NT2/D1 (cell line): ENCODE measurements around the gene EVI5L.

Experiments used
- YY1 ChIP-seq: IDR thresholded peaks from 2 replicates; pipeline ENCODE4 v1.6.1; 2011; ENCODE audit not compliant: insufficient read length, insufficient read depth
- ZNF274 ChIP-seq: IDR thresholded peaks from 2 replicates; pipeline ENCODE4 v1.6.1; 2011; ENCODE audit warnings: mild to moderate bottlenecking, low read depth, low read length

- no peak for TF ChIP-seq ZNF274
- no peak for TF ChIP-seq YY1
Measured at GRCh38 chr19:7914099-7914498, 84.1 kb downstream of the EVI5L start.
